Stromal cell of bone marrow (primary cell): ENCODE measurements around the gene ABHD5.

ENCODE experiments used
- DNase-seq: peaks from one replicate; pipeline ENCODE4 v3.0.0-alpha.2; 2012; ENCODE audit warnings: low read depth

Gene ABHD5

GRCh38 chr3:43686333-43686699 lies 4.4 kb upstream of the ABHD5 start:
- no peak for DNase-seq

- DNase-seq = no peak
These were observed 3.8 kb upstream of the ABHD5 start for GRCh38 chr3:43686700-43687498.

GRCh38 chr3:43687499-43687811 lies 3.3 kb upstream of the ABHD5 start:
- DNase-seq = no peak

GRCh38 chr3:43688245-43688650 lies 2.5 kb upstream of the ABHD5 start:
- no peak for DNase-seq

- no peak for DNase-seq
These were observed 1.6 kb upstream of the ABHD5 start for GRCh38 chr3:43689166-43689565.

- no peak for DNase-seq
These were observed 855 bp upstream of the ABHD5 start for GRCh38 chr3:43689766-43690399.

GRCh38 chr3:43691120-43691995 lies 620 bp downstream of the ABHD5 start:
- peak; percentile 12 for DNase-seq

- DNase-seq = no peak
These were observed 1.5 kb downstream of the ABHD5 start for GRCh38 chr3:43692085-43692855.

GRCh38 chr3:43692971-43693370 lies 2.2 kb downstream of the ABHD5 start:
- no peak for DNase-seq

- DNase-seq = no peak
These were observed 2.9 kb downstream of the ABHD5 start for GRCh38 chr3:43693594-43693993.

- peak; percentile 33 for DNase-seq
These were observed 4.7 kb downstream of the ABHD5 start for GRCh38 chr3:43695443-43695842.

GRCh38 chr3:43695863-43696262 lies 5.1 kb downstream of the ABHD5 start:
- no peak for DNase-seq

GRCh38 chr3:43696441-43696840 lies 5.7 kb downstream of the ABHD5 start:
- DNase-seq = no peak

GRCh38 chr3:43696881-43697280 lies 6.1 kb downstream of the ABHD5 start:
- no peak for DNase-seq

- no peak for DNase-seq
These were observed 9.1 kb downstream of the ABHD5 start for GRCh38 chr3:43699864-43700263.

- DNase-seq = no peak
These were observed 14.0 kb downstream of the ABHD5 start for GRCh38 chr3:43704697-43705096.

- no peak for DNase-seq
These were observed 15.6 kb downstream of the ABHD5 start for GRCh38 chr3:43706342-43706741.

- DNase-seq = no peak
These were observed 16.5 kb downstream of the ABHD5 start for GRCh38 chr3:43707266-43707665.

GRCh38 chr3:43707998-43708397 lies 17.3 kb downstream of the ABHD5 start:
- peak; percentile 79 for DNase-seq

GRCh38 chr3:43709022-43709421 lies 18.3 kb downstream of the ABHD5 start:
- no peak for DNase-seq

- no peak for DNase-seq
These were observed 19.9 kb downstream of the ABHD5 start for GRCh38 chr3:43710607-43711006.

- DNase-seq = no peak
These were observed 27.6 kb downstream of the ABHD5 start for GRCh38 chr3:43718296-43718695.
